ENCODE data around the gene ADK. TPM values are rescaled to one million over a fixed set of nuclear protein-coding genes. Genes with fewer than 3 reads are reported as not detected.

ADK gene
- total RNA-seq, 4 donors from 2014 or later: 42.3 to 46.3 (median 42.9) TPM

DNA sequence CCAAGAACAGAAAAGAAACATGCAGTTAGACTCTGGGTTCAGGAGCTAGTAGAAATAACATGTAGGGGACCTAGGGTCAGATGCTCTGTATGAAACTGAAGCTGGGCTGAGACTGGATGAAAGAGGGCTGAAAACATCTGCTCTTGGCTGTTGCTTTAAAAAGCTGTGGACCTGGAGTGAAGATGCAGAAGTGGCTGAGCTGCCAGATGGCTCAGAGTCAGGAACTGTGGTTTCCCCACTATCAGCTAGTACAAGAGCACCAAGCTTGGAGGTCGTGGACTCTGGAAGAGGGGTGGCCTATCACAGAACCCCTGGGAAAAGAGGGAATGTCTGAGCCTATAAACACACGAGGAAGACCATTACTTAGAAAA lies 5.9 kb downstream of the ADK start:
- TF ChIP-seq, protein P1, sequence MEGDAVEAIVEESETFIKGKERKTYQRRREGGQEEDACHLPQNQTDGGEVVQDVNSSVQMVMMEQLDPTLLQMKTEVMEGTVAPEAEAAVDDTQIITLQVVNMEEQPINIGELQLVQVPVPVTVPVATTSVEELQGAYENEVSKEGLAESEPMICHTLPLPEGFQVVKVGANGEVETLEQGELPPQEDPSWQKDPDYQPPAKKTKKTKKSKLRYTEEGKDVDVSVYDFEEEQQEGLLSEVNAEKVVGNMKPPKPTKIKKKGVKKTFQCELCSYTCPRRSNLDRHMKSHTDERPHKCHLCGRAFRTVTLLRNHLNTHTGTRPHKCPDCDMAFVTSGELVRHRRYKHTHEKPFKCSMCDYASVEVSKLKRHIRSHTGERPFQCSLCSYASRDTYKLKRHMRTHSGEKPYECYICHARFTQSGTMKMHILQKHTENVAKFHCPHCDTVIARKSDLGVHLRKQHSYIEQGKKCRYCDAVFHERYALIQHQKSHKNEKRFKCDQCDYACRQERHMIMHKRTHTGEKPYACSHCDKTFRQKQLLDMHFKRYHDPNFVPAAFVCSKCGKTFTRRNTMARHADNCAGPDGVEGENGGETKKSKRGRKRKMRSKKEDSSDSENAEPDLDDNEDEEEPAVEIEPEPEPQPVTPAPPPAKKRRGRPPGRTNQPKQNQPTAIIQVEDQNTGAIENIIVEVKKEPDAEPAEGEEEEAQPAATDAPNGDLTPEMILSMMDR (IDR thresholded peaks at IDR 0.05): no peak
- TF ChIP-seq POLR2A (IDR thresholded peaks at IDR 0.05): no peak
- no peak for DNase-seq (ENCODE audit: low spot score in 2 of 2)
- WGBS, 2 donors: 32 to 53% methylated on average over 2 of the region's 2 CpGs
- intact Hi-C loops (cut with DNase I; ENCODE audit: low total_unique reads): no loop called here
- H3K4me3 ChIP-seq (ENCODE audit: low read depth, poor library complexity, severe bottlenecking): no peak overlapping the region

DNA sequence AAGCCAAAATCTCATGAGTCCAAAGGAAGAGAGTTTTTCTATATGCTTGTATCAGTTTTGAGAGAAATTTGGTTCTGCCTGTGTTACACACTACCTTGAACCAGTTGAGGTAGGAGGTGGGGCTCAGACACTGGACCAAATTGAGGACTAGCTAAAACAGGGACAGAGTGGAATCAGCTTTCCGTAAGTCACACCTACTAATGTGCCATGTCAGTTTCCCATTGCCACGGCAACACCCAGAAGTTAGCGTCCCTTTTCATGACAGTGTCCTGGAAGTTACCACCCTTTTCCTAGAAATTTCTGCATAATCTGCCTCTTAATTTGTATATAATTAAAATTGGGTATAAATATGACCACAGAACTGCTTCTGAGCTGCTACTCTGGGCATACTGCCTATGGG lies 9.0 kb downstream of the ADK start:
- whole genome bisulfite sequencing, 2 donors: 91 to 96% methylated on average over 3 of the region's 3 CpGs
- intact Hi-C loops (cut with DNase I; ENCODE audit: low total_unique reads): no loop called here

DNA sequence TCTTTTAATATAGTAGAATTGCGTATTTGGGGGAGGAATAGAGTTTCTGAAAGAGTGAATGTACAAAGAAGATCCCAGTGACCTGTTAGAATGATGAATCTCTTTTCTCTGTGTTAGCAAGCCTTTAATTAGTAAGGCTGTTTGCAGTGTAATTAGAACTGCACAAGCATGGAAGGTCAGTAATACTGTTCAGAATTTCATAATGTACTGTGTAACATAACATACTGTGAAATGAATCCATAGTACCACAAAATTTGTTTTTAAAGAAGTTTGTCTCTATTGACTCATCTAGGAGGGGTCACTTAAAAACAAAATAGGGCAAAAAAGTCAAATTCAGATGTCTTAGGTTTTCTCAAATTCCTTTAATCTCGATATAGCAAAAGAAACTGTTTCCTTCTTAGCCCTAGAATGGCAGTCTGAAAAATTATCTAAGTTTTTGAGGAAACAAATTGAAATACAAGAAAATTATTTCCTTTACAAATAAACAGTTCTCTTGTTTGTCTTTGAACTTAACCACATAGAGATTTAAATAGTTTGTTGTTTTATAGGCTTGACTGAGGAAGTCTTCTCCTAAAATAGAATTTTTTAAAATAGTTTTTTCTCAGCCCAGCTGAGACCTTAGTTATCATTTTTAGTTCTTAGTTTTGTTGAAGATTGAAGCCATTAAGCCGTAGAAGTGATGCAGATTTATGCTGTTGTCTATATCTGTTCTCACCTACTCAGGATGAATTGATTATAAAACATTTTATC lies 12.5 kb downstream of the ADK start:
- WGBS, 2 donors: 65 to 81% methylated on average over 3 of the region's 3 CpGs
- no peak for DNase-seq (ENCODE audit: low spot score in 2 of 2)
- H3K4me3 ChIP-seq (ENCODE audit: low read depth, poor library complexity, severe bottlenecking): no peak overlapping the region
- TF ChIP-seq, protein P1 (IDR thresholded peaks at IDR 0.05): no peak
- TF ChIP-seq POLR2A (IDR thresholded peaks at IDR 0.05): no peak
- intact Hi-C loops (cut with DNase I; ENCODE audit: low total_unique reads): no loop called here

More for the DNA sequence above, 9.0 kb downstream of the ADK start:
- no peak for TF ChIP-seq POLR2A (IDR thresholded peaks at IDR 0.05)
- TF ChIP-seq, protein P1 (IDR thresholded peaks at IDR 0.05): no peak
- DNase-seq (ENCODE audit: low spot score in 2 of 2): no peak
- no peak overlapping the region for H3K4me3 ChIP-seq (ENCODE audit: low read depth, poor library complexity, severe bottlenecking)

DNA sequence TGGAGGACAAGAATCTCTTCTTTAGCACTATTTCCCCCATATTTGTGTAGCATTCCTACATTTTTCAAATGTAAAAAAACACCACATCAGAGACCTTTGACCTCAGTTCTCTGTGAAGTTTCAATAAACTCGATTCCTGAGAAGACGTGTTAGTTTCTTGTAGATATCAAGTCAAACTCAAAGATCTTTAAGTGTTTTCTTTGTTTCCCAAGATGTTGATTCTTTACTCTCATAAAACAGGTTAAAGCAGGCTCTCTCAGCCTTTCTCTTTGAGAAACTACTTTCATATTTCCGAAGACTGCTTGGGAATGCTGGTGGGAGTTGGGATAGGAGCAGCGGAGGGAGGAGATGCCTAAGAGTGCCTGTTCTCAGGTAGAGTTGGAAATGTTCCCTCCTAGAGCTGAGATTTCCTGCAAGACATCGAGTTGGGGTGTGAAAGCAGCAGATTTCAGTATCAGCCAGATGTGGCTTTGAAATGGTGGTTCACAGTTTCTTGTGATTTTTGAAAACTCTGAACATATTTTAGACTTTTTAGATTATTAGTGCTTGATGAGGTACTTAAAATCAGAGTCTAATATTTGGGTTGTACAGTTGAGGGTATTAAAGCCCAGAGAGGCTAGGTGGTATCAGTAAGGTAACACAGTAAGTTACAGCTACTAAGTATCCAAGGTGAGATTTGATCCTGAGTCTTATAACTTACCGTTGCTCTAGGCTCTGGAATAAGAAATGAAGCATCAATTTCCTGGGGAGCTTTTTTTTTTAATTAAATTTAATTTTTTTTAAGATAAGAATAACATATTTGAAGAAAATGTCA lies 13.9 kb downstream of the ADK start:
- intact Hi-C loops (cut with DNase I; ENCODE audit: low total_unique reads): no loop called here
- WGBS, 2 donors: 70 to 74% methylated on average over 6 of the region's 6 CpGs
- no peak overlapping the region for H3K4me3 ChIP-seq (ENCODE audit: low read depth, poor library complexity, severe bottlenecking)
- DNase-seq (ENCODE audit: low spot score in 2 of 2): no peak
- no peak for TF ChIP-seq POLR2A (IDR thresholded peaks at IDR 0.05)
- TF ChIP-seq, protein P1 (IDR thresholded peaks at IDR 0.05): no peak

DNA sequence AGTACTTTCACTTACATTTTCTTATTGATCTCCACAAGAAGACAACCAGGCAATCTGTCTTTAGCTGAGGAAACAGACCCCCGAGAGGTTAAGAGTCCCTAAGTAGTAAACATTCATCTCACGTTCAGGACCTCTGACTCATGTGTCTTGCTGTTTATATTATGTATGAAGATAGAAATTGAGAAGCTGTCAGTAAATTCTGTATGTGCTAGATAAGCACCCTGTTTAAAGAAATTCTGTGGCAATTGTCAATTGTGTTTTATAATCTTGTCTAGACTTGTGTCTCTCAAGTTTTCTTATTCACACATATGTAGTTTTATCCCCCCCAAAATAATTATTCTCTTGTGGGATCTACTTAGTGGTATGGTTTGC lies 14.5 kb downstream of the ADK start:
- intact Hi-C loops (cut with DNase I; ENCODE audit: low total_unique reads): no loop called here
- WGBS, 2 donors: 43 to 62% methylated on average over 2 of the region's 2 CpGs
- no peak for DNase-seq (ENCODE audit: low spot score in 2 of 2)
- no peak overlapping the region for H3K4me3 ChIP-seq (ENCODE audit: low read depth, poor library complexity, severe bottlenecking)
- TF ChIP-seq POLR2A (IDR thresholded peaks at IDR 0.05): no peak
- TF ChIP-seq, protein P1 (IDR thresholded peaks at IDR 0.05): no peak

Data from lower leg skin (tissue), 4 donors.